Prostate gland (tissue), 2 donors: ENCODE data around the gene CD248.

Experiments used
- POLR2A ChIP-seq: fragments of 450-650 bp; IDR thresholded peaks from one replicate; pipeline ENCODE4 v1.6.1; 2016; ENCODE audit warnings: antibody characterized with exemption, mild to moderate bottlenecking
- POLR2AphosphoS5 ChIP-seq: sonication (generic); formaldehyde crosslinking; IDR thresholded peaks from one replicate; pipeline ENCODE4 v1.6.1; 2017; ENCODE audit warnings: antibody characterized with exemption
- TF ChIP-seq, protein P1 (sequence below), 4 experiments: fragments of 200-600 bp in 2 of 4; fragments of 450-650 bp in 2 of 4; sonication (generic) in 2 of 4; IDR thresholded peaks; 1 replicate in 3 of 4; 2 replicates in 1 of 4; pipeline ENCODE4 v1.5.1; 2016 to 2019; ENCODE audit warnings: antibody characterized with exemption in 4 of 4, mild to moderate bottlenecking in 2 of 4, moderate library complexity in 2 of 4

- TF ChIP-seq, protein P1, sequence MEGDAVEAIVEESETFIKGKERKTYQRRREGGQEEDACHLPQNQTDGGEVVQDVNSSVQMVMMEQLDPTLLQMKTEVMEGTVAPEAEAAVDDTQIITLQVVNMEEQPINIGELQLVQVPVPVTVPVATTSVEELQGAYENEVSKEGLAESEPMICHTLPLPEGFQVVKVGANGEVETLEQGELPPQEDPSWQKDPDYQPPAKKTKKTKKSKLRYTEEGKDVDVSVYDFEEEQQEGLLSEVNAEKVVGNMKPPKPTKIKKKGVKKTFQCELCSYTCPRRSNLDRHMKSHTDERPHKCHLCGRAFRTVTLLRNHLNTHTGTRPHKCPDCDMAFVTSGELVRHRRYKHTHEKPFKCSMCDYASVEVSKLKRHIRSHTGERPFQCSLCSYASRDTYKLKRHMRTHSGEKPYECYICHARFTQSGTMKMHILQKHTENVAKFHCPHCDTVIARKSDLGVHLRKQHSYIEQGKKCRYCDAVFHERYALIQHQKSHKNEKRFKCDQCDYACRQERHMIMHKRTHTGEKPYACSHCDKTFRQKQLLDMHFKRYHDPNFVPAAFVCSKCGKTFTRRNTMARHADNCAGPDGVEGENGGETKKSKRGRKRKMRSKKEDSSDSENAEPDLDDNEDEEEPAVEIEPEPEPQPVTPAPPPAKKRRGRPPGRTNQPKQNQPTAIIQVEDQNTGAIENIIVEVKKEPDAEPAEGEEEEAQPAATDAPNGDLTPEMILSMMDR (IDR thresholded peaks at IDR 0.05): no peak
- no peak for TF ChIP-seq POLR2A
- no peak for TF ChIP-seq POLR2AphosphoS5
Measured at GRCh38 chr11:66271816-66272215, 45.0 kb downstream of the CD248 start.
